HL-60 (cell line): Measurements from ENCODE around the gene UGT2A2.

ENCODE experiments used
- CTCF ChIP-seq: IDR thresholded peaks from one replicate; pipeline ENCODE4 v1.5.1; 2011; ENCODE audit warnings: low read length, control low read depth, inconsistent platforms; ENCODE audit not compliant: insufficient read depth
- POLR2AphosphoS5 ChIP-seq: IDR thresholded peaks from 2 replicates; pipeline ENCODE4 v1.6.1; 2012; ENCODE audit warnings: low read depth
- REST ChIP-seq: IDR thresholded peaks from 2 replicates; pipeline ENCODE4 v1.6.1; 2012; ENCODE audit warnings: low read depth; ENCODE audit not compliant: insufficient replicate concordance

- TF ChIP-seq CTCF (no peak), POLR2AphosphoS5 (no peak), REST (no peak)
Measured at GRCh38 chr4:69584135-69584534, 55.3 kb downstream of the UGT2A2 start.
